HG03575 (cell line): ENCODE data around the gene PDIA5.
A peak's percentile ranks its signal among the peaks of the same experiment; 100 is the strongest.

Experiments used
- ATAC-seq: cut with Tn5 transposase; IDR thresholded peaks from one replicate; pipeline ENCODE4 v1.9.1; 2021; ENCODE audit not compliant: unreplicated experiment, insufficient number of reproducible peaks, low FRiP score; ENCODE audit errors: extremely low read depth

PDIA5 gene

DNA sequence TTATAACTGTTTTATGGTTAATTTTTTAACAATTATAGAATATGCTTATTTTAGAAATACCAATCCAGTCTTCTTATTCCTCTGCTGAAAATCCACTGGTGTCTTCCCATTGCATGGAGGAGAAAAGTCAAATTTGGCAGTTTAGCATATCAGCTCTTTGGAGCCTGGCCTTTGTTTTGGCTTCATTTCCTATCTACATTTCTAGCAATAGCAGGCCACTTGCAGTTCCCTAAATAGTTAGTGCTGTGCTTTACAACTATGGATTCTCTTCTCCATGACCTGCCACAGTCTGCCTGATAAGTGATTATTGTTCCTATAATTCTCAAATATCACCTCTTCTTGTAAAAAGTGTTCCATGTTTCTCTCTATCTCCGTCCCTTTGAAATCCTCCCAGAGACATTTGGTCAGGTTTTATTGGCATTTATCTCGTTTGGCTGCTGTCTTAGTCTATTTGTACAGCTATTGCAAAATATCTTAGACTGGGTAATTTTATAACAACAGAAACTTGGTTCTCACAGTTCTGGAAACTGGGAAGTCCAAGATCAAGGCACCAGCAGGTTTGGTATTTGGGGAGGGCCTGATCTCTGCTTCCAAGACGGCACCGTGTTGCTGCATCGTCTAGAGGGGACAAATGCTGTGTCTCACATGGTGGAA is 126.8 kb downstream of the PDIA5 start:
- no peak for ATAC-seq

DNA sequence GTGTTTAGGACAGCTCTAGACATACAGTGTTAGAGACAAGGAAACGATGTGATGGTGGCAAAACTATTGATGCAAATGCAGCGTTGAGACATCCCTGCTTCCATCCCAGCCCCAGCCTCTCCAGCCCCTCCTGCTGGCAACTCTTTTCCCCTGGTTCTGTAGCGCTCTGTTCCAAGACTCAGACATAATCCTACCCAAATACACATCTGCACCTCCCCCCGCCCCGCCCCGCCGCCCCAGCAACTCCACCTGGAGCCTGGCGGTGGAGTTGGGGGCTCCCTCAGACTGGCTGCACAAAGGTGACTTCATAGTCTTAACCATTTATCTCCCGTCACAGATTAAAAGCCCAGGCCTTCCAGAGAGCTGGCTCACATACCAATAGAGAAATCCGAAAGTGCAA is 127.7 kb downstream of the PDIA5 start:
- no peak for ATAC-seq

DNA sequence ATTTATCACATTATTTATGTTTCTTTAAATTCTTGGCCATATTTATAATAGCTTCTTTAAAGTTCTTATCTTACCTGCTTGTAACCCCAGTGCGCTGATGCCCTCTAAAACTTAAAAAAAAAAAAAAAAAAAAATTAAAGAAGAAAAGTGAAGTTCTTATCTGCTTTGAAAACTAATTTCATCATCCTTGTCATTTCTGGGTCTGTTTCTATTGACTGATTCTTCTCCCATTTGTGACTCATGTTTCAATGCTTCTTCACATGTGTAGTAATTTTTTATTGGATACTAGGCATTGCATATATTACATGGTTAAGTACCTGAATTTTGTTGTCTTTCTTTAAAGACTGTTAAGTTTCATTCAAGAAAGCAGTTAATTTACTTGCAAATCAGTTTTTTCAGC is 131.5 kb downstream of the PDIA5 start:
- no peak for ATAC-seq

DNA sequence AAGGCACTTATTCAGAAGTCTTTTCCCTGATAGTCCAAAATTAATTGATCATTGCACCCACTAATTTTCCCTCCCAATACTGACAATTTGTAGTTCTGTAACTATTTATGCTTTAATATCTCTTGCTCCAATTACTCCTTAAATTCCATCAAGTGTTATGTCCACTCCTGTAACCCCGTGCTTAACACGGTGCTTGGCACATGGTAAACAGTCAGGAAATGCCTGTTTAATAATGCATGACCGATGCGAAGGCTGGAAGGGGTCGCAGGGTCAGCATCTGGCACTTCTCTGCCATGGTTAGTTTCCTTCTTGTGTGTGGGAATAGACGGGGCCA is 134.4 kb downstream of the PDIA5 start:
- ATAC-seq, result peak; percentile 10

DNA sequence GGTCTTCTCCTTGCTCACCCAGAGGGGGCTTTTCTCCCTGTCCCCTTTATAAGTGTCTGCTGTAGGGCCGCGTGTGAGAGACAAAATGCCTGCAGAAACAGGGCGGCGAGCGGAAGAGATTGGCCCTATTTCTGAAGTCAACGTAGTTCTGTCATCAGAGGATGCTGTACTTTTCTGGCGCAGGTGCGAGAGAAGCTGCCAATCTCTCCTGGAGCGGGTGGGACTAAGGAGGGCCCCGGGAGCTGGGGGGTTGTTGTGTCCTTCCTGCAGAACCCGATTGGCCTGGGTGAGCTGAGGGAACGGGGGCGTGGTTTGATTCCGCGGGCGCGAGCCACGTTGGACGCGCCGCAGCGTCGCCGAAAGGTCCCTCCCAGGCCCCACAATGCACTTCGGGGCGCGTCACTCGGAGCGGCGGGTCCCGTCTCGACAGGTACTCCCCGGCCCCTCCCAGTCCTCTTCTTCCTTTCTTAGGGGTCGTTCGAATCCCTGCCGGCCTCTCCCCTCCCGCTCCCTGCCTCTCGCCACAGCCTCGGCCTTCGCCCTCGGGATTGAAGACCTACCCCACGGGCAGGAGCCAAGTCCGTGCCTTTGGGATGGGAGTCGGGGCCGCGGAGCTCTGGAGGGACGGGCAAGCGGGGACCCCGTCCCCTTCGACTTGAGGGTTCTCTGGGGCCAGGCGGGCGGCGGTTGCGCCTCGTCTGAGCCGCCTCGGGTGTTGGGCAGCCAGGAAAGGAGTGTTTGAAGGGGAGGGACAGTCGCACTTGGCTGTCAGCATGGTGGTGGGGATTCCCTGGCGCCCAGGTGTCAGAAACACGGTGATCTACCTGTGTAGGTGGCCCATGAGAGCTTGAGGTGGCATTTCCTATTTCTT is 135.0 kb downstream of the PDIA5 start, which contains the start of gene SEC22A:
TSS of gene SEC22A (plus strand) at position 387 of the 871 bp plus-strand sequence. CDS start 7,275 bp downstream, outside the sequence.
- ATAC-seq, result peak; percentile 74

DNA sequence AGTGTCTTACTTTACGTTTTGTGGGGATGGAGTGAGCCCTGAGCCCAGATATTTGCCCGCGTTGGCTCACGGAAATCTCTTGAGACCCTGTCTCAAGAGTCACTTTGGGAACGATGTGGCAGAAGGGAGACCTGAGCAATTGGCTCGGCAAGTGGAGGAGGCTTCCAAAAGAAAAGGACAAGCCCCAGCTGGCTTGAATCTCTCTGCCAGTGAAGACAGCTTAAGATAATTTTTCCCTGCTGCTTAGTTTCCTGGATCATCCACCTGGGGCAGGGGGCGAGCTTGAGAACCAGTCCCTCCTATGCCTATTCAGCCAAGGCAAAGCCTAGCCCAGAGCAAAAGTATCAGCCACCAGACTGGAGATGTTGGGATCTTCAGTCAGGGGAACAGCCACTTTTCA is 135.6 kb downstream of the PDIA5 start:
- ATAC-seq, result no peak
